Cardiac muscle cell (in vitro differentiated cells and primary cell): Measurements from ENCODE around the gene IRF3. TPM values are rescaled to one million over a fixed set of nuclear protein-coding genes. Genes with fewer than 3 reads are reported as not detected.

Source experiments
- DNase-seq, 2 donors: peaks; one replicate each; pipeline versions ENCODE4 v3.0.0 to v3.0.0-alpha.2; 2010 to 2017; ENCODE audit warnings: low read depth in 1 of 2, low spot score in 1 of 2
- H3K27ac ChIP-seq: fragments of 200-600 bp; sonication (generic); 2 replicates; pipeline ENCODE4 v1.5.1; 2016
- H3K27me3 ChIP-seq: fragments of 200-600 bp; sonication (generic); 2 replicates; pipeline ENCODE4 v1.6.0; 2016; ENCODE audit warnings: control low read depth
- H3K36me3 ChIP-seq: fragments of 200-600 bp; sonication (generic); 2 replicates; pipeline ENCODE4 v1.5.1; 2016; ENCODE audit warnings: control low read depth
- H3K4me1 ChIP-seq: fragments of 200-600 bp; sonication (generic); 2 replicates; pipeline ENCODE4 v1.8.1; 2017; ENCODE audit warnings: low read depth, mild to moderate bottlenecking, mixed run types
- H3K4me3 ChIP-seq: fragments of 200-600 bp; sonication (generic); 2 replicates; pipeline ENCODE4 v1.5.1; 2016; ENCODE audit warnings: mild to moderate bottlenecking
- H3K9me3 ChIP-seq: fragments of 200-600 bp; sonication (generic); 2 replicates; pipeline ENCODE4 v1.5.1; 2017; ENCODE audit warnings: low read depth, mild to moderate bottlenecking, control low read depth
- polyA plus RNA-seq: library from polyadenylated mRNA; unstranded; fragments of >200 nt; fragmentation: Nextera tagmentation; extraction: Ambion mirVana; gene quantifications from 2 replicates; pipeline ENCODE4 v1.2.1, GENCODE V29; 2016
- total RNA-seq: library from RNA; depleted of rRNA; stranded (reverse); fragments of >200 nt; gene quantifications from 2 replicates; pipeline ENCODE4 v1.2.3, GENCODE V29; 2016
- TF ChIP-seq, protein P1 (sequence below): IDR thresholded peaks from 2 replicates; pipeline ENCODE4 v1.5.1; 2012; ENCODE audit warnings: low read depth, mild to moderate bottlenecking, low read length

The IRF3 gene
- total and polyA plus RNA-seq, 2 experiments from 2014 or later = 37.6 to 145 TPM

DNA sequence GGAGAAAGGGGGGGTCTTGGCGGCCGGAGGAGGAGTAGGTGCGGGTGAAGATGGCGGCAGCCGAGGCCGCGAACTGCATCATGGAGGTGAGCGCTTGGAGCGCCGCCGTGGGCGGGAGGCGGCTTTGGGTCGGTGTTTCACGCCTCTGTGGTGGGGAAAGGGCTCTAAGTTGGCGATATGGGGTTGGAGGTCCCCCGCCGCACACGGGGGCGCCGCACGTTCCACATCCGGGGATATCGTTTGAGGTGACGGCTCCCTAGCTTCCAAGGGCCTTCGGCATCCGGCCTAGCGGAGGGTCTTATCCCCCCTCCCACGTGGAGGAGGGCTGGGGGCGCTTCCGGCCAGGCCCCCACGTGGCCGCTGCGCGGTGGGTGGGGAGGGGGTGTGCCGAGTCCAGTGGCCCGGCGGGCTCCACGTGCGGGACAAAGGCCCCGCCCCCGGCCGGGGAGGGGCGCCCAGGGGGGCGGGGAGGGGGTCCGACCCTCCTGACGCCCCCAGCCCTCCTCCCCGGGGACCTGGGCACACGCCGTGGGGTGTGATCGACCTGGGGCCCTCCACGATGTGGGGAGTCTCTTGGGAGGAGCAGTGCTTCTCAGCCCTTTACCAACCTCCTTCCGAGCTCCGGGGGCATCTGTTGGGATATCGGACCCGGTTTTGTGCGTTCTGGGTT, 11.7 kb upstream of the IRF3 start, which contains the start of gene PRMT1:
PRMT1 (plus strand) TSS at position 41 of the 670 bp plus-strand sequence; CDS start at position 51, 10 bp downstream.
- H3K36me3 ChIP-seq = peaks cover 10% of the 10 kb centered on the region
- H3K4me1 ChIP-seq = peaks cover 10% of the 10 kb centered on the region
- H3K4me3 ChIP-seq = peak within 1 kb of the TSS; percentile 95
- H3K27ac ChIP-seq = peak within 1 kb of the TSS; percentile 100
- TF ChIP-seq, protein P1, sequence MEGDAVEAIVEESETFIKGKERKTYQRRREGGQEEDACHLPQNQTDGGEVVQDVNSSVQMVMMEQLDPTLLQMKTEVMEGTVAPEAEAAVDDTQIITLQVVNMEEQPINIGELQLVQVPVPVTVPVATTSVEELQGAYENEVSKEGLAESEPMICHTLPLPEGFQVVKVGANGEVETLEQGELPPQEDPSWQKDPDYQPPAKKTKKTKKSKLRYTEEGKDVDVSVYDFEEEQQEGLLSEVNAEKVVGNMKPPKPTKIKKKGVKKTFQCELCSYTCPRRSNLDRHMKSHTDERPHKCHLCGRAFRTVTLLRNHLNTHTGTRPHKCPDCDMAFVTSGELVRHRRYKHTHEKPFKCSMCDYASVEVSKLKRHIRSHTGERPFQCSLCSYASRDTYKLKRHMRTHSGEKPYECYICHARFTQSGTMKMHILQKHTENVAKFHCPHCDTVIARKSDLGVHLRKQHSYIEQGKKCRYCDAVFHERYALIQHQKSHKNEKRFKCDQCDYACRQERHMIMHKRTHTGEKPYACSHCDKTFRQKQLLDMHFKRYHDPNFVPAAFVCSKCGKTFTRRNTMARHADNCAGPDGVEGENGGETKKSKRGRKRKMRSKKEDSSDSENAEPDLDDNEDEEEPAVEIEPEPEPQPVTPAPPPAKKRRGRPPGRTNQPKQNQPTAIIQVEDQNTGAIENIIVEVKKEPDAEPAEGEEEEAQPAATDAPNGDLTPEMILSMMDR = no peak
- DNase-seq = peak in 1 of 2 donors; percentile 65
- H3K27me3 ChIP-seq = no peaks in the 10 kb centered on the region
- no peaks in the 10 kb centered on the region for H3K9me3 ChIP-seq

DNA sequence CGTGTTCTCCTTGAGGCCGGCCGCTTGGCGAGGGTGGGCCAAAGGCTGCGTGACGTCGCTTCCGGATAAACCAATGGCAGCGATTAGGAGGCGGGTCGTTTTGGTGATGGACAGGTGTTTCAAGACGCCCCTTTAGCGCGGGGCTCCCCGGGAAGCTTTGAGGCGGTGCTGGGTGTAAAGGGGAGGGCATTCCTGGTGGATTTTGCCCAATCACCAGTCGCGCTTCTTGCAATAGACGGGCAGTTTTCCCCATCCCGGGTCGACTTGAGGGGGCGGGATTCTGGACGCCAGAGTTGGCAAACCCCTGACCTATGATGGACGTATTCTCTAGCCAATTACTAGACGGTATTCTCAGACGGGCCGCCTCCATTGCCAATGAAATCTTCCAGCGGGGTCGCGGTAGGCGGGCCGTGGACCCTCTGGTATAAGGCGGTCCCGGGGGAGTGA, 11.2 kb upstream of the IRF3 start:
- no peaks in the 10 kb centered on the region for H3K27me3 ChIP-seq
- H3K27ac ChIP-seq = peak overlapping the region; percentile 100
- peak; percentile 100 for DNase-seq
- H3K36me3 ChIP-seq = peaks cover 5% of the 10 kb centered on the region
- peaks cover 10% of the 10 kb centered on the region for H3K4me1 ChIP-seq
- no peaks in the 10 kb centered on the region for H3K9me3 ChIP-seq
- TF ChIP-seq, protein P1 = no peak
- H3K4me3 ChIP-seq = peak overlapping the region; percentile 95

DNA sequence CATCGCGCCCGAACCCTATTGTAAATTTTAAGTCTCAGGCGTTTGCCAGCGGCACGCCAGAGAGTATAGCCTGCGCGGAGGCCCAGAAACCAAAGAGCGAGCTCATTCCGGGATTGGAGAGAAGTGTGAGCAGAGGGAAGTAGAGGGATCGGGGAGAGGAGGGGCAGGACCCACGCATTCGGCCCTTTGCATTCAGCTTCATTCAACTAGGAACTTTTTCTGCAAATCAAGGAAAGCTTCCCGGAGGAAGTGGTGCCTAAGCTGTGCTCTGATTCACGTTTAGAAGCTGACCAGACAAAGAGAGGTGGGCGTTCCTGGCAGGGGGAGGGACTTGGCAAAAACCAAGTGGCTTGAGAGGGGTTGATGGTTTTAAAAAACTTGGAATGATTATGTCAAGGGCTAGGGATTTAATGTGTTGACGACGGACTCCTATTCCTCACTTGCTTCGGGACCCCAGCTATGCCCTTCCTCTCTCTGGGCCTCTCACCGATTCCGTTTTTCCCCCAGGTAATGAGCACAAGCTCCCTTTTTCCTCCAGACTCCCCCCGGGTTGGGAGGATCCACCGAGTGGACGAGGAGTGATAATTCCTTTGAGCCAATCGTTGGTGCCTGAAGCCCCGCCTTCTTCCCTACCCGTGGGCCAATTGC, 10.6 kb upstream of the IRF3 start:
- H3K4me3 ChIP-seq = peak overlapping the region; percentile 37
- no peaks in the 10 kb centered on the region for H3K9me3 ChIP-seq
- peaks cover 4% of the 10 kb centered on the region for H3K36me3 ChIP-seq
- H3K4me1 ChIP-seq = peaks cover 10% of the 10 kb centered on the region
- peak overlapping the region; percentile 100 for H3K27ac ChIP-seq
- TF ChIP-seq, protein P1 = no peak
- DNase-seq = peak; percentile 88 to 97
- H3K27me3 ChIP-seq = no peaks in the 10 kb centered on the region

DNA sequence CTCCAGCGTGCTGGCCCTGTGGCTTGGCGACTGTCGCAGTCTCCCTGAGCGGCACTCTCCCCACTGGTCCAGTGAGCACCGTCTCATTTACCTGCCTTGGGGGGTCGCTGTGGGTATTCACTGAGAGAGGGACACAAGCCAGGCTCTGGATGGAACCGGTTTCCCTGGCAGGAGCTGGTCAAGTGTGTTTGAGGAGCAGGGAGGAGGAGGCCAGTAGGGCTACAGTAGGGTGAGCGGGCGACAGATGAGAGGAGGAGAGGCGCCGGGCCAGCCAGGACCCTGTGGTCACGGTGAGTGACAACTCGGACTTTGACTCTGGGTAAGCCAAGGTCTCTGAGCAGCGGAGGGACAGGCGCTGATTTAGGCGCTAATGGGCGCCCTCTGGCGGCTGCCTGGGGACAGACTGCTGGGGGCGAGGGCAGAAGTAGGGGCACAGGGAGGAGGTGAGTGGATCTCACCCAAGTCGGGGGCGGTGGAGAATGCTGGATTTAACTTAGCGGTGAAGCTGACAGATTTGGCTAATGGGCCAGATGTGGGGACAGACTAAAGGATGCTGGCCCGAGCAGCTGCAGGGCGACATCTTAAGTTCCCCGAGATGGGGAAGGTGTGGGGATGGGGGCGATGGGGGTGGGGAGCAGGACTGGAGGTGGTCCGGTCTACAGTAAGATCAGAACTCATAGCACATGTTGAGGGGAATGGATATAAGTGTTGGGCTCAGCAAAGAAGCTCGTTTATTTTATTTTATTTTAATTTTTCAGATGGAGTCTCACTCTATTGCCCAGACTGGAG, 6.7 kb upstream of the IRF3 start:
- Histone ChIP-seq H3K27ac (peak overlapping the region; percentile 66), H3K4me3 (no peak overlapping the region), H3K36me3 (no peaks in the 10 kb centered on the region), H3K9me3 (no peaks in the 10 kb centered on the region), H3K4me1 (no peaks in the 10 kb centered on the region), H3K27me3 (no peaks in the 10 kb centered on the region)
- TF ChIP-seq, protein P1 = peak; percentile 95
- peak; percentile 79 to 91 for DNase-seq

DNA sequence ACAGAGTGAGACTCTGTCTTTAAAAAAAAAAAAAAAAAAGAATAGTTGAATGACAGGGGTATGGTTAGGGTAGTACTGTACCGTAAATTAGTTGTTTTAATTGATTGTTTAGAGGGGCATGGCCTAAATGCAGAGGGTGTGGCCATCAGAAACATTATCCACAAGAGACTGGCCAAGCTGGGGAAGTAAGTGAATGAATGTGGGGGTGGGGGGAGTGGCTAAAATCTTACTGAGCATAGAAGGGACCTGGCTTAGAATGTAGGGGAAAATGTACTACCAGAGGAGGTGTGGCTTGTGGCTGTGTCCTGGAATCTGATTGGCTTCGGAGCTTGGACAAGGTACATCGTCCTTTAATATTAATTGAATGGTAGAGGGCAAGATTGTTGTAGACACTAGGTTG, 3.9 kb upstream of the IRF3 start:
- Histone ChIP-seq H3K27me3 (no peaks in the 10 kb centered on the region), H3K36me3 (no peaks in the 10 kb centered on the region), H3K4me1 (peaks cover 6% of the 10 kb centered on the region), H3K27ac (no peak overlapping the region), H3K9me3 (no peaks in the 10 kb centered on the region), H3K4me3 (no peak overlapping the region)
- TF ChIP-seq, protein P1 = no peak
- DNase-seq = no peak
